OCI-LY3 (cell line): ENCODE results near the gene METTL5.
"Not testable (repeated sequence)": the region's sequence is repeated elsewhere in the genome, so short reads cannot be mapped to it uniquely, and the experiment has no call there.

Source experiments
- H2AFZ ChIP-seq: fragments of 200-600, 300-600 bp; shearing (Covaris generic); 2 replicates; pipeline ENCODE4 v1.6.0; 2014; ENCODE audit warnings: antibody characterized with exemption, low read depth, low read length
- H3K27ac ChIP-seq: fragments of 200-600, 300-600 bp; sonication (generic); 2 replicates; pipeline ENCODE4 v1.5.1; 2014; ENCODE audit warnings: mild to moderate bottlenecking, low read length, moderate library complexity, mixed read lengths
- H3K27me3 ChIP-seq: fragments of 200-600, 300-600 bp; sonication (generic); 2 replicates; pipeline ENCODE4 v1.6.1; 2014; ENCODE audit warnings: low read depth, low read length, mixed read lengths
- H3K36me3 ChIP-seq: fragments of 200-600, 300-600 bp; sonication (generic); replicated peaks from 2 replicates; pipeline ENCODE3; 2014; ENCODE audit warnings: low read depth, low read length, mixed read lengths
- H3K4me1 ChIP-seq: fragments of 300-600, 200-600 bp; sonication (generic); 2 replicates; pipeline ENCODE4 v1.6.1; 2014; ENCODE audit warnings: low read length, mixed read lengths
- H3K4me2 ChIP-seq: fragments of 200-600, 300-600 bp; sonication (generic); 2 replicates; pipeline ENCODE4 v1.6.1; 2014; ENCODE audit warnings: low read length, mixed read lengths
- H3K4me3 ChIP-seq: fragments of 300-600, 200-600 bp; sonication (generic); 2 replicates; pipeline ENCODE4 v1.5.1; 2014; ENCODE audit warnings: antibody characterized with exemption, mild to moderate bottlenecking, low read length, moderate library complexity
- H3K79me2 ChIP-seq: fragments of 300-600, 200-600 bp; shearing (Covaris generic); 2 replicates; pipeline ENCODE4 v1.6.1; 2014; ENCODE audit warnings: mild to moderate bottlenecking, low read length, mixed read lengths
- H3K9ac ChIP-seq: fragments of 300-600, 200-600 bp; shearing (Covaris generic); 2 replicates; pipeline ENCODE4 v1.6.0; 2014; ENCODE audit warnings: mild to moderate bottlenecking, low read length, moderate library complexity
- H3K9me3 ChIP-seq: fragments of 200-600, 300-600 bp; shearing (Covaris generic); 2 replicates; pipeline ENCODE4 v1.6.1; 2014; ENCODE audit warnings: low read length, mixed read lengths; ENCODE audit not compliant: insufficient read depth
- H4K20me1 ChIP-seq: fragments of 200-600, 300-600 bp; sonication (generic); 2 replicates; pipeline ENCODE4 v1.6.1; 2016; ENCODE audit warnings: low read length, mixed read lengths; ENCODE audit not compliant: insufficient read depth
- CTCF ChIP-seq: fragments of 200-600, 300-600 bp; sonication (generic); IDR thresholded peaks from 2 replicates; pipeline ENCODE4 v1.5.1; 2014; ENCODE audit warnings: antibody characterized with exemption, low read length, low read depth
- EZH2phosphoT487 ChIP-seq: fragments of 200-600 bp; shearing (Covaris generic); IDR thresholded peaks from 2 replicates; pipeline ENCODE4 v1.6.1; 2018; ENCODE audit warnings: antibody characterized with exemption, mixed run types, low read depth

Gene METTL5

GRCh38 chr2:169849710-169850109, 25.0 kb upstream of the METTL5 start:
- no peak overlapping the region for H3K4me2 ChIP-seq
- H3K4me3 ChIP-seq, result no peak overlapping the region
- H3K9ac ChIP-seq, result no peak overlapping the region
- H3K9me3 ChIP-seq, result no peaks in the 10 kb centered on the region
- H3K27ac ChIP-seq, result no peak overlapping the region
- 0 out of 2 replicates have a peak, but pooled peaks cover 2% of the 10 kb centered on the region for H4K20me1 ChIP-seq
- peaks cover 12% of the 10 kb centered on the region; the same call in 1 of the 2 replicates for H3K79me2 ChIP-seq
- H3K27me3 ChIP-seq, result no peaks in the 10 kb centered on the region
- H3K36me3 ChIP-seq, result peaks cover 3% of the 10 kb centered on the region
- TF ChIP-seq EZH2phosphoT487 (no peak), CTCF (no peak)
- H2AFZ ChIP-seq, result no peak overlapping the region
- no peaks in the 10 kb centered on the region for H3K4me1 ChIP-seq

- not testable (repeated sequence) for H3K9ac ChIP-seq, H3K9me3 ChIP-seq, H3K27me3 ChIP-seq, H3K4me1 ChIP-seq, H3K27ac ChIP-seq, H3K36me3 ChIP-seq, H3K4me3 ChIP-seq, H2AFZ ChIP-seq, H3K4me2 ChIP-seq, H4K20me1 ChIP-seq
- H3K79me2 ChIP-seq, result peaks cover 16% of the 10 kb centered on the region; the same call in 1 of the 2 replicates
Measured at GRCh38 chr2:169848959-169849693, 24.4 kb upstream of the METTL5 start.

GRCh38 chr2:169845016-169845415, 20.3 kb upstream of the METTL5 start:
- no peaks in the 10 kb centered on the region for H3K4me1 ChIP-seq
- no peaks in the 10 kb centered on the region for H3K27me3 ChIP-seq
- no peak overlapping the region for H2AFZ ChIP-seq
- TF ChIP-seq EZH2phosphoT487, result no peak
- no peak for TF ChIP-seq CTCF
- H3K4me3 ChIP-seq, result no peak overlapping the region
- H3K9ac ChIP-seq, result no peak overlapping the region
- no peak overlapping the region for H3K4me2 ChIP-seq
- H3K27ac ChIP-seq, result no peak overlapping the region
- H3K79me2 ChIP-seq, result peaks cover 22% of the 10 kb centered on the region; the same call in 1 of the 2 replicates
- H4K20me1 ChIP-seq, result 0 out of 2 replicates have a peak, but pooled peaks cover 2% of the 10 kb centered on the region
- no peaks in the 10 kb centered on the region for H3K9me3 ChIP-seq
- peaks cover 3% of the 10 kb centered on the region for H3K36me3 ChIP-seq

GRCh38 chr2:169841625-169842024, 16.9 kb upstream of the METTL5 start:
- not testable (repeated sequence) for H3K4me1 ChIP-seq, H3K36me3 ChIP-seq, H3K4me3 ChIP-seq, H3K9me3 ChIP-seq, H3K9ac ChIP-seq, H4K20me1 ChIP-seq, H3K27me3 ChIP-seq, H2AFZ ChIP-seq, H3K4me2 ChIP-seq, H3K27ac ChIP-seq
- H3K79me2 ChIP-seq, result peaks cover 21% of the 10 kb centered on the region; the same call in 1 of the 2 replicates

- H3K27me3 ChIP-seq, result no peaks in the 10 kb centered on the region
- no peak overlapping the region for H3K9ac ChIP-seq
- peaks cover 25% of the 10 kb centered on the region for H3K79me2 ChIP-seq
- H3K4me1 ChIP-seq, result no peaks in the 10 kb centered on the region
- no peak overlapping the region for H3K4me2 ChIP-seq
- no peak for TF ChIP-seq CTCF
- no peak for TF ChIP-seq EZH2phosphoT487
- H3K9me3 ChIP-seq, result no peaks in the 10 kb centered on the region
- no peak overlapping the region for H2AFZ ChIP-seq
- H3K27ac ChIP-seq, result no peak overlapping the region
- no peaks in the 10 kb centered on the region for H4K20me1 ChIP-seq
- no peaks in the 10 kb centered on the region for H3K36me3 ChIP-seq
- no peak overlapping the region for H3K4me3 ChIP-seq
Measured at GRCh38 chr2:169840747-169841142, 16.0 kb upstream of the METTL5 start.
